Glomerular visceral epithelial cell (primary cell): ENCODE results near the gene STIM1.
A peak's percentile ranks its signal among the peaks of the same experiment; 100 is the strongest.
"Not testable (repeated sequence)": the region's sequence is repeated elsewhere in the genome, so short reads cannot be mapped to it uniquely, and the experiment has no call there.

ENCODE experiments used
- DNase-seq: peaks from one replicate; pipeline ENCODE4 v3.0.0-alpha.2; 2016; ENCODE audit errors: extremely low spot score

The STIM1 gene

GRCh38 chr11:3855808-3856491 lies 486 bp downstream of the STIM1 start:
- peak; percentile 61 for DNase-seq

- no peak for DNase-seq
Measured at GRCh38 chr11:3856856-3857553, 1.5 kb downstream of the STIM1 start.

DNA sequence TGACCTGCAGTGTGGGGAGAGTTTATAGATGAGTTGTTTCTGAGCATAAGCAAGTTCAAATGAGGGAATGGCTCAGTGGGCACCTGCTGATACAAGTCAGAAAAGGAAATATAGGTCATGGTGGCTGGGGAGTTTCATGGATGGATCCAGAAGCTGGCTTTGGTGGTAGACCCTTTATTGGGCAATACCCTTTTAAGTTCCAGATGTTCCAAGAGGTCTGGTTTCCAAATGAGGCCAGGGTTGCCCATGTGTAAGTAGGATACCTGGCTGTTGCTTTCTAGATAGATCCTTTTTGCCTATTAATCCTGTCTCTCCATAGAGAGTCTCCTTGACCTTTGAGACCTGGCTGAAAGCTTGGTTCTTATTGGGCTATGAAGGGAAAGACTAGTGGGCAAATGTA lies 2.2 kb downstream of the STIM1 start:
- DNase-seq: no peak

- DNase-seq: no peak
Measured at GRCh38 chr11:3859373-3859881, 4.0 kb downstream of the STIM1 start.

GRCh38 chr11:3860375-3860774 lies 4.9 kb downstream of the STIM1 start:
- DNase-seq: no peak

GRCh38 chr11:3860898-3861393 lies 5.5 kb downstream of the STIM1 start:
- DNase-seq: not testable (repeated sequence)

DNA sequence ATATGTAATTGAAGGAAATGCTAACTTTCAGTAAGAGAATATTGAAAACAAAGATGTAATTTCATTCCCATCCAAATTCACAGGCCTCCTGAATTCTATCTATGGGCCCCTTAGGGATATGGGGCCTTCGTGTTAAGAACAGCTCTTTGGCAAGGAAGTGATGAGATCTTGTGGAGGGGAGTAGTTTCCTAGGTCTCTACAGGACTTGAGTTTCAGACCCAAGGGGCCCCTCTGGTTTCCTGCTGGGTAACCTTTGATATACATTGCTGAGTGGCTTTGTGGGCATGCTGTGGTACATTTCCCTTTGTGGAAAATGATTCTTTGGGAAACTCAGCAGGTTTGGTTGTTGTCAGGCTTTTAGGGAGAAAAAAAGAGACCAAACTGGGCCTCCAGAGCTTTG lies 6.2 kb downstream of the STIM1 start:
- no peak for DNase-seq

GRCh38 chr11:3865388-3866193 lies 10.1 kb downstream of the STIM1 start:
- DNase-seq: peak; percentile 54

- no peak for DNase-seq
Measured at GRCh38 chr11:3866206-3866605, 10.7 kb downstream of the STIM1 start.

- no peak for DNase-seq
Measured at GRCh38 chr11:3866836-3867208, 11.4 kb downstream of the STIM1 start.

GRCh38 chr11:3867209-3868091 lies 12.0 kb downstream of the STIM1 start:
- no peak for DNase-seq

DNA sequence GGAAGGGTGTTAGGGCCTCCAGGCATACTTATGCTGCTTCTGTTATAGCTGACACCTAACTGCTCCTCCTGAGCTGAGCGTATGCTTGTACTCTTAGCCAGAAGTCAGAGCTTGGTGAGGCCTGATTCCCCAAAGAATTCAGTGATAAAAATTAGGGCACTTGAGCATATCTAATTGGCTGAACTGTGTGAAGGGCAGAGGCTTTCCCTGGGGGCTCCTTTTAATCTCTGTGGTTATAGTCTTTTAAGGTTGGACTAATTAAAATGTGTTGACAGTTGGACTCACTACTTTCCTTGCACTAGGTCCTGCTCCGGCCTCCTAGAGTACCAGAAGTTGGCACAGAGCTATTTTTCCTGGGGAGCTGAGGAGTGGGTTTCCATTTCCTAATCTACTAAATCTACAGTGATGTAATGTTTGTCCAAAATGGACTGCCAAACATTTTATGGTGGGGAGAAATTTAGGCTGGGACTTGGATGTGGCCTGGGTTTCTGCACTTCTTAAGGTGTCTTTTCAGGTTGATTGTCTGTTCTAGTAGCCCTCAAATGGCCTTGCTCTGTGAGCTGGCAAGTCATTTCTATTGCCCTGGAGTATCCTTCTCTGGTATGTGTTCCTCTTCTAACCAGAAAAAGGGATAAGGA lies 18.4 kb downstream of the STIM1 start:
- DNase-seq: no peak

DNA sequence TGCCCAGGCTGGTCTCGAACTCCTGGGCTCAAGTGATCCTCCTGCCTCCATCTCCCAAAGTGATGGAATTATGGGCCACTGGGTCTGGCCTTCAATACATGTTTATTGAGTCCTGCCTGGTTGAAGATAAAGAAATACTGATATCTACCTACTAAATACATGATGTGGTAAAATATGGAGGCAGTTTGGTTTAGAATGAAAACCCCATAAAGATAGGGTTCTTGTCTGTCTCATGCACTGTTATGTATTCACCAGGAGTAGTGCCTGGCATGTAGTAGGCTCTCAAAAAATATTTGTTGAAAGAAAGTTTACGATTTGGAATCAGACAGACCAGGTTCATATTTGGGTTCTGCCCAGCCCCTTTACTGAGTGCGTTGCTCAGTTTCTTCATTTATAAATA lies 21.1 kb downstream of the STIM1 start:
- no peak for DNase-seq

- no peak for DNase-seq
Measured at GRCh38 chr11:3877364-3878257, 22.1 kb downstream of the STIM1 start.

GRCh38 chr11:3878258-3878584 lies 22.8 kb downstream of the STIM1 start:
- no peak for DNase-seq

DNA sequence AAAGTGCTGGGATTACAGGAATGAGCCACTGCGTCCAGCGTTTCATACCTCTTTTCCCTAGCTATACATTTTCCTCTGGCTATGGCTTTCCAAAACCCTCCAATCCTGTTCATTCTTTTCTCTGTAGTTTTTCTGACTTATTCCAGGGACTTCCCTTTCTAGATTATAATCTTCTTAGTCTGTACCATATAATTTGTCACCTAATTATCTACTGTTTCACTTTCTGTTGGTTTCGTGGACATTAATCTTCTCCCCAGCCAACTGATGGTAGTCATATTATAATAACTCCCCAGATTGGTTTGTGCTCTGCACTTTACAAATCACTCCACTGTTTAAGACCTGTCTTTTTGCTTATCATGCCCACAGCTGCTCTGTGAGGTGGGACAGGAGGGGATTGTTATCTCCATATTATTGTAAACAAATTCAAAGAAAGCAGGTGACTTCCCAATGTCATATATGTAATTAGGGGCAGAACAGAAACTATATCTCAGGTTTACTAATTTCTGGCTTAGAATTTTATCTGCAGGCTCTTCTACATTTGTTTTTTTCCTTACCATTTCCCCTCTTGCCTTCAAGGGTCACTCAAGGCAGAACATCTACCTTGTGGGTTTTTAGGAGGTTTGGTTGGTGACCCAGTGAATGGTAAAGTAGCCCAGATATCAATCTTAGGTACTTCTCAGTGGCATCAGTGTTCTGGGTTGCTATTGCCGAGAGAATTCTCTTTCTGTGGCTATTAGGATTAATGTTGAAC lies 23.9 kb downstream of the STIM1 start:
- DNase-seq: no peak

DNA sequence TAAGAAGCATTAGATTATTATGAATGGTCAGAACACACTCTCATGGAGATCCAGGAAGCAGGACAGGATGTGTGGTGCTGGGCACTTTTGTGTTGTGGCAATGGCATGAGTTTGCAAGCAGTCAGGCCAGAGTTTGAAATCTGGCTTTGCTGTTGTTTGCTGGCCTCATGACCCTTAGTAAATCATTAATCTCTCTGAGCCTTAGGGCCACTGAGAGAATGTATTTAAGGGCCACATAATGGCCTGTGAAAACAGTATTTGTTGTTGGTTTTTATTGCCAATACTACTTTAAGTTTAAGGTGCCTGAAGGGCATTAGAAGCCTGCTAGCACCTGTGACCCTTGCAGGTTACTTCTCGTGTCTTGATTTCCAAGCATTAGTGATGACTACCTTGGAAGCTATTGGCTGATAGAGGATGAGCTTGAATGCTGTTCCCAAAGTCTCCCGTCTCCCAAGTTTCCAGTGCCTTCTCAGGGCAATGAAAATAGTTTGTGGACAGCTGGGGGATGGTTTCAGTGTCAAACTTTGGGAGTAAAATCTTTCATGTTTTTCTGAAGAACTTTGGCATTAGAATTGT lies 24.6 kb downstream of the STIM1 start:
- DNase-seq: peak; percentile 43

DNA sequence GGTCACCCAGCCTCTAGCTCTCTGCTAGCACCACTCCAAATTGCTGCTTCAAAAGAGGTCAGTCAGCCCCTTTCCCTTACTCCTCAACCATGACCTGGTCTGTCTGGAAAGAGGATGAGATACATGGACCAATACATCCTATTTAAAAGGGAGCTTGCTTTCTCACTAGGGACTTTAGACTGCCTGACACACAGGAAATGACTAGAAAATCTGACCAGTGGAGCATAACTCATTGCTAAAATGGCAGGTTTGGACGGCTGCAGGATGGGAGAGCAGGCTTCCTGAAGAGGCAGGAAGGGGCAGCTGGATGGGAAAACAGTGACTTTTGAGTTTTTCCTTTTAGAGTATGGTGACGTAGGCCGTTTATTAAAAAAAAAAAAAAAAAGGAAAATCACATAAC lies 25.3 kb downstream of the STIM1 start:
- DNase-seq: peak; percentile 79

DNA sequence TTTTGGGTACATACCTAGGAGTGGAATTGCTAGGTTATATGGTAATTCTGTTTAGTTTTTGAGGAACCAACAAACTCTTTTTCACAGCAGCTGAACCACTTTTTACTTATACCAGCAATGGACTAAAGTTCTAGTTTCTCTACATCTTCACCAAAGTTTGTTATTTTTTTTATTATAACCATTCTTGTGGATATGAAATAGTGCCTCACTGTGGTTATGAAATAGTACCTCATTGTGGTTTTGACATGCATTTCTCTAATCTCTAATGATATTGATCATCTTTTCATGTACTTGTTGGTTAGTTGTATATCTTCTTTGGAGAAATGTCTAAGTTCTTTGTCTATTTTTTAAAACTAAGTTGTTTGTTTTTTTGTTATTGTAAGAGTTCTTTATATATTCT lies 27.2 kb downstream of the STIM1 start:
- no peak for DNase-seq
